Embryonic facial prominence (tissue), 1 donor: ENCODE results near the gene SASH1.
A peak's percentile ranks its signal among the peaks of the same experiment; 100 is the strongest.

Experiments
- DNase-seq: peaks from one replicate; pipeline ENCODE4 v3.0.0-alpha.2; 2016; ENCODE audit errors: extremely low spot score

Gene SASH1

DNA sequence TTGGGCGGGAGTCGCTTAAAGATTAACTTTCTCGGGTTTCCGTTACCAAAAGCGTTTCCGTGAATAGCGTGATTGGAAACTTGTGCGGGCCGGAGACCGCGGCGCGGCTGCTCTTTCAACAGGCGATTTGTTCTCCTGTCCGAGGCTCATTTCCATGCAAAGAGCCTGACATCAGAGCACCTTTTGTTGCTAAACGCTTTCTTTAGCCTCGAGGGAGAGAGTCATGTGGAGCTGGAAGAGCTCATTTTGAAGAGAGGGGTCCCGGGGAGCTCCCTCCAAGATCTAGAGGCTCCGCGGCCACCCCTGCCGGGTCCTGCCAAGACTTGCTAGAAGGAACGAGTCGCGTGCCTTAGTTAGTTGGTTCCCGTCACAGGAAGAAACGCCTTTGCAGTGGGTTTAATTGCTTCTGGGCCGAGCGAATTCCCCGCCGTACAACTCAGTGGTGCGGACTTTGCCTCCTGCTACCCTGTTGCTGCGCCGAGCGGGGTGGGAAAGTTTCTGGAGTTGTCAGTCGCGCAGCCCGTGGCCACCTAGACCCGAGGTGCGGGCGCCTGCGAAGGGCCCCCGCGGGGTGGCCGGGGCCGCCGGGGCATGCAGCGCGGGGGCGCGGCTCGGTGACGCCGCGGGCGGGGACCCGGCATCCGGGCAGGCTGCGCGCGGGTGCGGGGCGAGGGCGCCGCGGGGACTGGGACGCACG lies at the start of gene SASH1:
SASH1 (plus strand) TSS at position 489 of the 697 bp plus-strand sequence. CDS start 230 bp downstream, outside the sequence.
- peak; percentile 57 for DNase-seq

DNA sequence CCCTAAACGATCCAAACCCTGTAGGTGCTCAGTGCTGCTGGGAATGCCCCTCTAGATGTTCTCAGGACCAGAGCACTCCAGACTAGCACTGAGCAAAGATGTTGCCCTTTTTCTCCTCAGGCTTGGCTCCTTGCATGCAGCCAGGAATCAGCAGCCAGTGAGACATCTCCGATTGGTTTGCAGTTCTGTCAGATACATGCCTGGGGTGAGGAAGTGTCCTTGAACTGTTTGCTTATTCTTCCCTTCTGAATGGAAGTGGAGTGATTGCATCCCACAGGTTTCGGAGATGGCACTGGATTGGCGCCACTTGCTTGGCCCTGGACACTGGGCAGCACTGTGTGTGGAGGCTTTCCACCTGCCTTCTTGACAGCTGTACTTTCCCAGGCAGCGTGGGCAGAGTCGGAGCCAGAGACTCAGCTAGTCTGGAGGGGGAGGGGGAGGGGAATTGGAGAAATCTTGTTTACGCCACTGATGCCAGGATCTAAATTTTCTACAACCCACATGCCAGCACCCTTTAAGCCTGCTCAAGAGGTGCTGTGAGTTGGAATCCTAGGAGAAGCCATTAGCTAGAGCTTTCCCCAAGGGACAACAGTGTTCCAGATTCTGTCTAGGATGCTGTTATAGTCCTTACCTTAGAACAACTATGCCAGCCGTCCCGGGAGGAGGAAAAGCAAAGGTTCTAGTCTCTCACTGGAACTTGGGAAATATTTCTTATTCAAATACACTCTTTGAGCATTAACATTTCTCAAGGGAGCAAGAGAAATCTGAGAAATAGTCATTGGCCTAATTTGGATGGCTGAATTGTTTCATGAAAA lies 49.2 kb upstream of the SASH1 start:
- no peak for DNase-seq

DNA sequence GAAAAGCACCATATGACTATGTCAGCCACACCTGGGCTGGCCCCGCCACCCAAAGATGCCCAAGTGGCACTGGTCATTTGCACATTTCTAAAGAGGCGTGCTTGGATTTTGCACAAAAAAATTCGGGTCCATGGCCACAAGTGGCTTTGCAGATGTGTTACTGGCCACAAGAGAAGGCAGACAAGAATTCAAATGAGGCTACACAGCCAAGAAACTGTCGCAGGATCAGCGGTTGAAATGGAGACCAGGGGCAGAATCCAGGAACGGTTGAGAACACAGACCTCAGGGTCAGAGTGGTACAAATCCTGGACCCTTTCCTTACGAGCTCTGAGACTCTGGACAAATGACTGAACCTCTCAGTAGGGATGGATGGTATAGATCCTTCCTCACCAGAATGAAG lies 48.6 kb upstream of the SASH1 start:
- no peak for DNase-seq

DNA sequence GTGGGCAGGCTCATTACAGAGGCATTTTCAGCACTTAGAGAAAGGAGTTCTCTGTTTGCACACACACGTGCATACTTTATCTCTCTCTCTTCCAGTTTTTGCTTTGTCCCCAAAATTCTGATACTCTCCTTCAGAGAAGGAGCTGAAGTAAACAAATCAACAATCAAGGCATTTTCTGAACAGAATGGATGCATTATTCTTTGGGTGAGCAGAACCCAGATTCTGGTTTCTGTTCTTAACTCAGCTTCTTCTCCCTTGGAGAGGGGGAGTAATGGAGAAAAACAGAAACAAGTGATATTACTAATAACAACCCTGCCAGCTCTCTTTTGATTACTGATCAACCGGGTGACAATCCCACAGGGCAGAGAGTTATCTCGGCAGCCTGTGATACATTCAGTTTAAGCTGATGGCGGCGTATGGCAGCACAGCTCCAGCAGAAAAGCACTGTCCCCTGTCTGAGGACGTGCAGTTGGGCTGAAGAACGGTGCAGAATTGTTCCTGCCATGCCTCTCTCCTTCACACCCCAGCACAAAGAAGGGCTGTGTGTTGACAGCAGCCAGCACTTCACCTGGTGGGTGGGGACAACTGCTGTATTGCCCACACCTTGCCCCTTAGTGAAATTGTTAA lies 47.3 kb upstream of the SASH1 start:
- no peak for DNase-seq

DNA sequence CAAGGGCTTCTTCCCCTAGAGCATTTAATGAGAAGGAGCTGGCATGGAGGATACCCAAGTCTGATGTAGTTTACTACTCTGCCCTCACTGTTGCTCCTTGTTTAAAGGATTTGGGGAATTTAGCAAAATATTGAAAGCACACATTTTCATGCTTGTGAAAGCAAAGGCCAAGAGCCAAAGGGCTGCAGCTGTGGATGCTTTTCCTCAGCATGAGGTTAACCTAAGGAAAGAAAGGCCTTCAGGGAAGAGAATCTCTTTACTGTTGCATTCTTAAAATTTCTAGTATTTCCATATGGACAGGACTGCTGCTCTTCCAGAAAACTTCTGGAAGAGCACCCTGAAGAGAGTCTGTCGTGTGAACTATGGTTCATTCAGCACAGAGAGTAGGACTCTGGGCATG lies 45.9 kb upstream of the SASH1 start:
- DNase-seq, result no peak

DNA sequence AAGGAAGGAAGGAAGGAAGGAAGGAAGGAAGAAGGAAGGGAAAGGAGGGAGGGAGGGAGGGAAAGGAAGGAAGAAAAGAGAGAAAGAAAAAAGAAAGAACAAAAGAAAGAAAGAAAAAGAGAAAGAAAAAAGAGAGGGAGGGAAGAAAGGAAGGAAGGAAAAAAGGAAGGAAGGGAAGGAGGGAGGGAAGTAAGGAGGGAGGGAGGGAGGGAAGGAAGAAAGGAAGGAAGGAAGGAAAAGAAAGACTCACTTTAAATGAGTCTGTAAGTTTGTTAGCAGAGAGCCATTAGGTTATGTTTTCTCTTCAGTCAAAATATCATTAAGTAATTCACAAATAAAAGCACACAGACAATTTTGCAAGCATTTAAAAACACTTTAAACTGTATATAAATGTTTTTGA lies 44.0 kb upstream of the SASH1 start:
- no peak for DNase-seq

DNA sequence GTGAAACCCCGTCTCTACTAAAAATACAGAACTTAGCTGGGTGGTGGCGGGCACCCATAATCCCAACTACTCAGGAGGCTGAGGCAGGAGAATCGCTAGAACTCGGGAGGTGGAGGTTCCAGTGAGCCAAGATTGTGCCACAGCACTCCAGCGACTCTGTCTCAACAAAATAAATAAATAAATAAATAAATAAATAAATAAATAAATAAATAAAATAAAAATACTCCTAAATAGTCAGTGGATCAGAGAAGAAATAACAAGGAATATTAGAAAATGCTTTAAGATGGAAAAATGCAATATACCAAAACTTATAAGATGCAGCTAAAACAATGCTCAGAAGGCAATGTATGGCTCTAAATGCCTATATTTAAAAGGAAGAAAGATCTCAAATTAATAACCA lies 39.0 kb upstream of the SASH1 start:
- DNase-seq, result no peak

DNA sequence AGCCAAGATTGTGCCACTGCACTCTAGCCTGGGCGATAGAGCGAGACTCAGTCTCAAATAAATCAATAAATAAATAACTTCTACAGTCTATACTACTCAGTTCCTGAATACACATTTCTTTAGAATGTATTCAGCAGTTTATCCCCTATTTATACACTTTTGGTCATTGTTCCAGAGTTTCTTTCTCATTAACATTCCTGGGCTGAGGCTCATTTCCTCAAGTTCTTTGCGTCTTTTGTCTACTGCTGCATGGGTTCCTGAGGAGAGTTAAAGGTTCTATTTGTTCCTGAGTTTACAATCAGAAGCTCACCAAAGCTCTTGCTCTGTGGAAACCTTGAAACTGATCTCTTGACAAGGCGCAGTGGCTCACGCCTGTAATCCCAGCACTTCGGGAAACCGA lies 37.7 kb upstream of the SASH1 start:
- no peak for DNase-seq

DNA sequence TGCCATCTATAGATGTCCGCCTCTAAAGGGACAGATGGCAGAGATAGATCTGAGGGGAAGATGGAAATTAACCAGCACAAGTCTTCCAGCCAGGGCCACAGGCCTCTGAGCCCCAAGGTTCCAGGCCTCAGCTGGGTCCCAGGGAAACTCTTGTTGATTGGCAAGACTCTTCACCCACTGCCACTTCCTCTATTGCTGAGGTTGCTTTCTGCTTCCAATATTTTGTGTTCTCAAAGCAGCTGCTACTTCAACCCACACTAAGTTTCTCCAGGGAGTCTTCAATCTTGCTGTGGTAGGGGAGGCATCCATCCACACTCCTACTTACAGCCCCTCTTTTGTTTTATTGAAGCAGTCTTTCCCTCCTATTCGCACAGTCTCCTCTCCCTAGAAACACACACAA lies 36.4 kb upstream of the SASH1 start:
- no peak for DNase-seq

DNA sequence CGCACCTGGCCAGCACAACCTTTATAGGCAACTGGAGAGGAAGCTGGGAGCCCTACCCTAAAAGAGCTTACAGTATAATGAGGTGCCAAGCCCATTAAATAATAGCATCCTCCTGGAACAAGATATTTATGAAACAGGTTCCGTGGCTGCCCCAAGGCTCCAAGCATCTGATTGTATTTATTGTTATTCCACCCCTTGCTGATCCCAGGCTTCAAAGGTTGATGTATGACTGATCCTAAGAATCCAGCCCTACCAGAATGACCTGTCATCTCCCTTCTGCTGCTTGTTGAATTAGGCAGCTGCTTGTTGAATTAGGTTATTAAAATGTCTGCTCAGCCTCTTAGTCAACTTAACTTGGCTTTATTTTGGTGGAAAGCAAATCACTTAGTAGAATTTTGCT lies 35.2 kb upstream of the SASH1 start:
- no peak for DNase-seq

DNA sequence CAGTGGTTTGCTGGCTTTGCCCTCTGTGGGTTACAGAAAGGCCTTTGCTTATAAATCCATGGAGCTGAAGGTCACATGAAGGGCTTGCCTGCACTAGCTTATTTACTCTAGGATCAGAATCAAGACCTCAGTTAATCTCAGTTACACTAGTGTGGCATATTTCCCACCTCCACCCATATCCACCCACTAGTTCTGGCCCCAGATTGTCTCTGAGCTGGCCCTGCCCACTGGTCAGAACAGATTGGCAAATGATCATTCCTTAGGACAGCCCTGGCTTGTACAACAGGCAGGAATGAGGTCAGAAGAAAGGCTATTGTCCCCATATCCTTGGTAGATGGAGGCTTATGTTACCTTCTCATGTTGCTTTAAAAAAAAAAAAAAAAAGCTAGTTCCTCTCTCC lies 33.3 kb upstream of the SASH1 start:
- no peak for DNase-seq

DNA sequence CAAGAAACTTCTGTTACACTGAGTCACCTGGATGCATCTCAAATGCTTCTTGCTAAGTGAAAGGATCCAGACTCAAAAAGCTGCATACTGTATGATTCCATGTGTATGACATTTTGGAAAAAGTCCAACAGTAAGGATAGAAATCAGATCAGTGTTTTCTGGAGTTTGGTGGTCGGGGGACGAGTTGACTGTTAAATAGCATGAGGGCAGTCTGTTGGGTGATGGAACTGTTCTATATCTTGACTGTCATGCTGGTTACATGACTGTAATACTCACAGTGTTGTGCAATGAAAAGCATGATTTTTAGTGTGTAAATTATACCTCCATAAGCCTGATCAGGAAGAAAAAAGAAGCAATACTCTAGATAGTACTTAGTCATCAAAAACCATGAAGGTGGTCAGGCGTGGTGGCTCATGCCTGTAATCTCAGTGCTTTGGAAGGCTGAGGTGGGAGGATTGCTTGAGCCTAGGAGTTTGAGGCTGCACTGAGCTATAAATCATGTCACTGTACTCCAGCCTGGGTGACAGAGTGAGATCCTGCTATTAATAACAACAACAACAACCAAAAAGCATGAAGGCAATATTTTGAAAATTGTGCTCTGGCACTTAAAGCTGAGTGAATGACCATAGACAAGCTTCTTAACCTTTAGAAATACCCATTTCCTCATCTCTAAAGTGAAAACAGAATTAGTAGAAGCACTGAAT lies 30.5 kb upstream of the SASH1 start:
- DNase-seq, result no peak

DNA sequence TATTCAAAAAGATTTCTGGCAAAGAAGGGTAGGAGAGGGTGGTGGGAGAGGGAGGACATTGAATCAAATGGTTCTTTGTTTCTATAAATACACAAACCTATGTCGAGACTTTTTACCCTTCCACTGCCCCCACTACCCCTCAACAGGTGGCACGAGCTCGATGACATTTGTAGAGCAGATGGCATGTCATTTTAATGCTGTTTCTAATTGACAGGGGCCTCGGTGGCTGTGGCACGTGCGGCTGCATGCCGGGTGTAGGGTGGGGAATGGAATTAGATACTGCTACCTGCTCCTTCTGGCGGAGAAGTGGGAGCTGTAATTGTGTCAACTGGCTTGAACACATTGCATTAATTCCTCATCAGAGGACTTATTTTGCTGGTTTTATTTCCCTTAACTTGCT lies 29.1 kb upstream of the SASH1 start:
- no peak for DNase-seq

DNA sequence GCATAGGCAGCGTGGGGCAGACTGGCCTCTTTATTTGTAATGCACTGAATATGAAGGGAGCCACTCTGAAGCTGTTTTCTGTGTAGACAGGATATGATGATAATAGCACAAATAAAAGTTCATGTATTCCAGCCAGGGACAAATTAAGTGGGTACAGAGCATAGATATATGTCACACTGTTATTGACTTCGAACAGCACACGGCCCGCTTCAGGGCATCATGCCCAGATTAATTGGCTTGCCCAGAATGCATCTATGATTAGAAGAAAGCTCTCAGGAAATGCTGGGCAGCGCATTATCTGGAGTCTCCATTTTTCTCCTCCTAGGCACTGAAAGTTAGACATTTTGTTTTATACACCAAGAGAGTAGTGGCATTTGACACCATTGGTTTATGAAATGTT lies 26.3 kb upstream of the SASH1 start:
- DNase-seq, result no peak

DNA sequence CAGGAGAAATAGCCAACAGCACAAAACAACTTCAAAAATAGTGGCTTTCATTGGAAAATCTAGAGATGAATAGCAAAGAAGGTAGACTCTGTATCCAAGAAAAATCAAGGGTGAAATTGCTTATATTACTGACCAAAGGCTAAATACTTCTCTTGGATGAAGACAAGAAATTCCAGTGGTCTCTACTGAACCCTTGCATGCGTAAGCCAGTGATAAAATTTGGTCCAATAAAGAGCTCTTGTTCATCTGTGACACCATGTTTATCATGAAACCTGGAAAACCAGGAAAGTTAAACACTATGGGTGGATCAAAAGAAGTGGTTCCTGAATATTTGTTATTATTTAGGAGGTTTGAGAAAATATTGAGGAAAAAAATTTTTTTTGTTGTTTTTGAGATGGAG lies 25.6 kb upstream of the SASH1 start:
- no peak for DNase-seq

DNA sequence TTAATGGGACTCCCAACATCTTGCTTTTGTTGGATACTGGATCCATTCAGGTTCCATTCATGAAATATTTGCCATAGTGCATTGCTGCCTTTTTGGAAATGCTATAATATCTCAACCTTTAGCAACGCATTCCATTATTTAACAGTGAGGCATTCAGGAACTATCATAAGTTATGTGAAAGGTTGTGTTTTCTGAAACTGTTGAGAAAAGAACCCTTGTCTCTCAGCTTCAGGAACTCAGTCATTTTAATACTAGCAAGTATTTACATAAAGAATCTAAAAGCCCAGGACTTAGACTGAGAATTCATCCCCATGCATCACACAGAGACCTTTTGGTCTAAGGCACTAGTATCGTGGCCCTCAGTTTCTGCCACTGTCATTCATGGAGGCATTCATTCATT lies 24.9 kb upstream of the SASH1 start:
- DNase-seq, result no peak

DNA sequence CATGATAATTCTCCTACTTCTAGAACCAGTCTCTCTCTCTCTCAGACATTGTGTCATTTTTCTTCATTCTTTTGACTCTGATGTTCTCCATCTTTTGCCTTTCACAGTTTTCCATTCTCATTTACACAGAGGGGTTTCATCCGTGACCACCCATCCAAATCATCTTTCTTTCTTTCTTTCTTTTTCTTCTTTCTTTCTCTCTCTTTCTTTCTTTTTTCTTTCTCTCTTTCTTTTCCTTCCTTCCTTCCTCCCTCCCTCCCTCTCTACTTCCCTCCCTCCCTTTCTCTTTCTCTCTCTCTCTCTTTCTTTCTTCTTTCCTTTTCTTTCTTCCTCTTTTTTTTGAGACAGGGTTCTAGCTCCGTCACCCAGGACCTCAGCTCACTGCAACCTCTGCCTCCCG lies 19.9 kb upstream of the SASH1 start:
- DNase-seq, result no peak

DNA sequence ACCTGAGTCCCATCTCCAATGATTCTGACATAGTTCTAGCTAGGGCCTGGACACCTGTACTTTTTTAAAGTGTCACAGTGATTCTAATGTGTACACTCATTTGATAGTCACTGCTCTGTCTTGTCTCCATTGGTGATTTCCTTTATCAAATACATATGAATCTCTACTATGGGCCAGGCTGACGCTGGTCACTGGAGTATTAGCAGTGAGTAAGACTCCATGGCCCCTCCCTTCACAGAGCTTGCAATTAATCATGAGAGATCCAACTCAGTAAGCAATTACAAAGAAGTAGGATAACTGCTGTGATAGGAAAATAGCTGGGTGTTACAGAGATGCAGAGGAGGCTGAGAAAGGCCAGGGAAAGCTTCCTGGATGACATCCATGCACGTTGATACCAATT lies 19.3 kb upstream of the SASH1 start:
- DNase-seq, result no peak

DNA sequence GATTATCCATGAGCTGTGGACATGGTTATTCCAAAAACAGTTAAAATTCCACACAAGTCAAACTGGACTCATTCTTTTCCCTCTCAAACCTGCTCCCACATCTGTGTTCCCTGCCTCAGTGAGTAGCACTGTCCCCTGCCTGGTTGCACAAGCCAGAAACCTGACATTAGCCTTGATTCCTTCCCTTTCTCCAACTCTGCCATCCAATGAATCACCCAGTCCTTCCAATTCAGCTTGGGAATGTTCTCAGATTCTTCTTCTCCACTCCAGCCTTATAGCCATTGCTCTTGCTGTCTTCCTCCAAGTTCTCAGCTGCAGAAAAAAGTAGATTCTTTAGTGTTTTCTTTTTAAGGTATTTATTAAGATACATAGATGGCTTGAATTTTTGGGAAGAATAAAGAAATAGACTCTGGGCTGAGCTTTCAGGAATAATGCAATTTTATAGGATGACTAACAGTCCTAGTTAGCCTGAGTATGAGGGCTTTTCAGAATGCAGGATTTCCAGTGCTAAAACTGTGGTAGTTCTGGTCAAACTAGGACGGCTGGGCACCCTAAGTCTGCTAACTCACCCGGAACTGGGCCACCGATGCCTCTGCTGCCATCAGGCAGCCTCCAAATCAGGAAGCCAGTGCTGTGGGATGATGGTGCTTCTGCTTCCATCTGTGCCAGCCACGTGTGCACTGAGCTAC lies 18.2 kb upstream of the SASH1 start:
- no peak for DNase-seq

DNA sequence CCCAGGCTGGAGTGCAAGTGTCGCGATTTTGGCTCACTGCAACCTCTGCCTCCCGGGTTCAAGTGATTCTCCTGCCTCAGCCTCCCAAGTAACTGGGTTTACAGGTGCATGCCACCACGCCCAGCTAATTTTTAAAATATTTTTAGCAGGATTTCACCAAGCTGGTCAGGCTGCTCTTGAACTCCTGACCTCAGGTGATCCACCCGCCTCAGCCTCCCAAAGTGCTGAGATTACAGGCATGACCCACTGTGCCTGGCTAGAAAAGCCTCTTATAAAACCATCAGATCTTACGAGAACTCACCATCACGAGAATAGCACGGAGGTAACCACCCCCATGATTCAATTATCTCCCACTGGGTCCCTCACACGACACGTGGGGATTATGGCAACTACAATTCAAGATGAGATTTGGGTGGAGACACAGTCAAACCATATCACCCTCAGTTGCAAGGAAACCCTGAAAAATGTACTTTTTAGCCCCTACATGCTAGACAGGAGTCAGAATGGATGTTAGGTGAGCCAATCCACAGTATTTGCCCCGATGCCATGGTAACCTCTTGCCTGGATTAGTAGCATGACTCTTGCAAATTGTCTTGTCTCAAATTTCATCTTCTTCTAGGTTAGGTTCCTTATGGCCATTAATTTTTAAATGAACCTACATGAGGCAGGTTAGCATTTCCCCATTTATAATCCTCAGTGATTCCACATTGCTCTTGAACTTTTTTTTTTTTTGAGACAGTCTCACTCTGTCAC lies 17.1 kb upstream of the SASH1 start:
- DNase-seq, result no peak
